Neural cell (in vitro differentiated cells): ENCODE results near the gene SLC31A2.

ENCODE experiments used
- CTCF ChIP-seq: fragments of 450-650 bp; IDR thresholded peaks from 2 replicates; pipeline ENCODE4 v1.5.1; 2014; ENCODE audit warnings: antibody characterized with exemption, mild to moderate bottlenecking, moderate library complexity; ENCODE audit not compliant: poor library complexity, severe bottlenecking
- EP300 ChIP-seq: fragments of 450-650 bp; conservative IDR thresholded peaks from 2 replicates; pipeline ENCODE4 v1.6.1; 2014; ENCODE audit warnings: antibody characterized with exemption, mild to moderate bottlenecking, moderate library complexity; ENCODE audit not compliant: poor library complexity, severe bottlenecking
- EZH2 ChIP-seq: fragments of 200-600, 300-800 bp; shearing (Covaris generic), sonication (generic); IDR thresholded peaks from 2 replicates; pipeline ENCODE4 v1.6.1; 2014; ENCODE audit warnings: antibody characterized with exemption, low read length, borderline replicate concordance, mild to moderate bottlenecking; ENCODE audit not compliant: insufficient read depth, poor library complexity, severe bottlenecking
- MXI1 ChIP-seq: fragments of 450-650 bp; conservative IDR thresholded peaks from 2 replicates; pipeline ENCODE4 v1.6.1; 2014; ENCODE audit warnings: antibody characterized with exemption, mild to moderate bottlenecking; ENCODE audit not compliant: poor library complexity, severe bottlenecking
- POLR2AphosphoS5 ChIP-seq: IDR thresholded peaks from 2 replicates; pipeline ENCODE4 v1.6.1; 2012
- RAD21 ChIP-seq: fragments of 450-650 bp; conservative IDR thresholded peaks from 2 replicates; pipeline ENCODE4 v1.6.1; 2014; ENCODE audit warnings: antibody characterized with exemption, mild to moderate bottlenecking, moderate library complexity
- SMC3 ChIP-seq: fragments of 450-650 bp; conservative IDR thresholded peaks from 2 replicates; pipeline ENCODE4 v1.6.1; 2014; ENCODE audit warnings: antibody characterized with exemption, mild to moderate bottlenecking, moderate library complexity; ENCODE audit not compliant: poor library complexity

DNA sequence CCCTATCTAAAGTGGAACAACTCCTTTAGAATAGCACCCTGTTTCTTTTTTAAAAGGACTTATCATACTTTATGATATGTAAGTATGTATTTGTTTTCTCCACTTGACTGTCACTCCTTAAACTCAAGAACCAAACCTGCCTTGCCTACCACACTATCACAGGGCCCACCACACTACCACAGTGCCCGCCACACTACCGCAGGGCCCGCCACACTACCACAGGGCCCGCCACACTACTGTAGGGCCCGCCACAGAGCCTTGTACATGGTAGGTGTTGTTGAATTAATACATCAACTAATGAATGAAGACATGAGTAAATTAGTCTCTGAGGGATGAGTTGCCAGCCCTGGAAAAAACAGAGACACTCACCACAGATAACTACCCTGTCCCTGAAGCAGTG is 18.0 kb downstream of the SLC31A2 start:
- no peak for TF ChIP-seq CTCF
- no peak for TF ChIP-seq POLR2AphosphoS5
- no peak for TF ChIP-seq EZH2
- no peak for TF ChIP-seq EP300
- no peak for TF ChIP-seq MXI1
- TF ChIP-seq RAD21, result no peak
- TF ChIP-seq SMC3, result no peak
